HG02623 (cell line): ENCODE results near the gene CROCC.
"Not testable (repeated sequence)": the region's sequence is repeated elsewhere in the genome, so short reads cannot be mapped to it uniquely, and the experiment has no call there.

ENCODE experiments used
- ATAC-seq: cut with Tn5 transposase; IDR thresholded peaks from one replicate; pipeline ENCODE4 v1.9.1; 2021; ENCODE audit warnings: moderate library complexity; ENCODE audit not compliant: unreplicated experiment

Gene CROCC, protein sequence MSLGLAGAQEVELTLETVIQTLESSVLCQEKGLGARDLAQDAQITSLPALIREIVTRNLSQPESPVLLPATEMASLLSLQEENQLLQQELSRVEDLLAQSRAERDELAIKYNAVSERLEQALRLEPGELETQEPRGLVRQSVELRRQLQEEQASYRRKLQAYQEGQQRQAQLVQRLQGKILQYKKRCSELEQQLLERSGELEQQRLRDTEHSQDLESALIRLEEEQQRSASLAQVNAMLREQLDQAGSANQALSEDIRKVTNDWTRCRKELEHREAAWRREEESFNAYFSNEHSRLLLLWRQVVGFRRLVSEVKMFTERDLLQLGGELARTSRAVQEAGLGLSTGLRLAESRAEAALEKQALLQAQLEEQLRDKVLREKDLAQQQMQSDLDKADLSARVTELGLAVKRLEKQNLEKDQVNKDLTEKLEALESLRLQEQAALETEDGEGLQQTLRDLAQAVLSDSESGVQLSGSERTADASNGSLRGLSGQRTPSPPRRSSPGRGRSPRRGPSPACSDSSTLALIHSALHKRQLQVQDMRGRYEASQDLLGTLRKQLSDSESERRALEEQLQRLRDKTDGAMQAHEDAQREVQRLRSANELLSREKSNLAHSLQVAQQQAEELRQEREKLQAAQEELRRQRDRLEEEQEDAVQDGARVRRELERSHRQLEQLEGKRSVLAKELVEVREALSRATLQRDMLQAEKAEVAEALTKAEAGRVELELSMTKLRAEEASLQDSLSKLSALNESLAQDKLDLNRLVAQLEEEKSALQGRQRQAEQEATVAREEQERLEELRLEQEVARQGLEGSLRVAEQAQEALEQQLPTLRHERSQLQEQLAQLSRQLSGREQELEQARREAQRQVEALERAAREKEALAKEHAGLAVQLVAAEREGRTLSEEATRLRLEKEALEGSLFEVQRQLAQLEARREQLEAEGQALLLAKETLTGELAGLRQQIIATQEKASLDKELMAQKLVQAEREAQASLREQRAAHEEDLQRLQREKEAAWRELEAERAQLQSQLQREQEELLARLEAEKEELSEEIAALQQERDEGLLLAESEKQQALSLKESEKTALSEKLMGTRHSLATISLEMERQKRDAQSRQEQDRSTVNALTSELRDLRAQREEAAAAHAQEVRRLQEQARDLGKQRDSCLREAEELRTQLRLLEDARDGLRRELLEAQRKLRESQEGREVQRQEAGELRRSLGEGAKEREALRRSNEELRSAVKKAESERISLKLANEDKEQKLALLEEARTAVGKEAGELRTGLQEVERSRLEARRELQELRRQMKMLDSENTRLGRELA (N-terminal part only)

DNA sequence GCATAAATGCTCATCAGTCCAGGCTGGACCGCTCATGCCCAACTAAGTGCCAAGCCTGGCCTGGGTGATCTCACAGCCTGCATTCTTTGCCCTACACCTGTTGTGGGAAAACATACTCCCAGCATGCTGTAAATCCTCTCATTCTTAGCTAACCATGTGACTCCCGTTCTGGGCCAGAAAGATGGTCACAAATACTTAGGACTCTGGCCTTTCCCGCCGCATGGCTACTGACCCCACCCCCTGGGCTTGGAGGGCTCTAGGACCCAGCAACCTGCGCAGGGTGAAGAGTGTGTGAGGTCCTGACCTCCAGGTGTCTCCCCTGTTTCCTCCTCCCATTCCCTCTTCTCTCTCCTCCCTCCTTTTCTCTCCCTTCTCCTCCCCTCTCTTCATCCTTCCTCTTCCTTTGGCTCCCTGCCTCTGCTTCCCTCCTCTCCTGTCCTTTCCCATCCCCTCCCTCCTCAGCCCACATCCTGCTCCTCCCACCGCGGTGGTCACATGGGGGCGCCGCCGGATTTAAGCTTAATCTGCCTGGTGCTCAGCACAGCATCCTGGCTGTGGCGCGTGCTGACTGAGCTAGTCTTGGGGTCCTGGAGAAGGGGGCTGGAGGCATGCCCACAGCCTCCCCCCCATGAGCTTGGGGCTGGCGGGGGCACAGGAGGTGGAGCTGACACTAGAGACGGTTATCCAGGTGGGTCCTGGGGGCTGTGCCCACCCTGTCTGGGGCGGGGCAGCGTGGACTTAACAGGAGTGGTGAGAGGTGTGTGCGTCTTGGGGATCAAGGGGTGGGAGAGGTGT lies at the start of gene CROCC:
TSS of gene CROCC (plus strand) at position 541 of the 795 bp plus-strand sequence. CDS start at position 629, 88 bp downstream.
- ATAC-seq: no peak

DNA sequence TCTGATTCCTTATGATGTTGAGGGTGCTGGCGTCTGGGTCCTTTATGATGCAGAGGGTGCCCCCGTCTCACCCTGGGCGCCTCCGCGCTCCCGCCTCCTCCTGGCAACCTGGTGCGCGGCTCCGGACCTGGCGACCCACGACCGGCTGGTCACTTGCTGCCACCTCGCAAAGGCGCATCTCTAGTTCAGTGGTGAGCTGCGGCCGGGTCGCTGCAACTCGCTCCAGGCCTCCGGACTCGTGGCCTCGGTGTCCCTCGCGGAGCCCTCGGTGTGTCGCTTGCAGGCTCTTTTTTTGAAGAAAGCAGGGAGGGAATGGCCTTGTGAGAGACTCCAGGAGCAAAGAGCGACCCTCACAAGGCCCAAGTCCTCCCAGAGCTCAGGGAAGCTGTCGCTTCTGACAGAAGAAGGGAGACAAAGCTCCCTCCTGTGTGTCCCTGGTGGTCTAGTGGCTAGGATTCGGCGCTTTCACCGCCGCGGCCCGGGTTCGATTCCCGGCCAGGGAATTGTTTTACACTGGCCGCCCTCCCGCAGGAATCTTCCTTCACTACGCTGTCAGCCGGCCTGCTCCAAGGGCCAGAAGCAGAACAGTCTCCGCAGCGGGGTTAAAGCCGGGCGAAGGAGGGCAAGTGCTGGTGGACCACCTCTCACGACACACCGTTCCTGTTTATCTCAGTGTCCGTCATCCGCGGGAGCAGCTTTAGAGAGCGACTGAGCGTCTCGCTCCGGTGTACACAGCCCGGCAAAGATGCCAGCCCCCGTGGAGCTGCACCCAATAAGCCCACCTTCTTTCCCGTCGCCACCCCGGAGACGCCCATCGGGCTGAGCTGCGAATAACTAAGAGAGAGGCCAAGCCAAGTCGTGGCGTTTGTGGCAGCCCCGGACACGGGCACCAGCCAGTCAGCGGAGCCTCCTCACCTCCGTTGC lies 49.3 kb upstream of the CROCC start:
- ATAC-seq: not testable (repeated sequence)

DNA sequence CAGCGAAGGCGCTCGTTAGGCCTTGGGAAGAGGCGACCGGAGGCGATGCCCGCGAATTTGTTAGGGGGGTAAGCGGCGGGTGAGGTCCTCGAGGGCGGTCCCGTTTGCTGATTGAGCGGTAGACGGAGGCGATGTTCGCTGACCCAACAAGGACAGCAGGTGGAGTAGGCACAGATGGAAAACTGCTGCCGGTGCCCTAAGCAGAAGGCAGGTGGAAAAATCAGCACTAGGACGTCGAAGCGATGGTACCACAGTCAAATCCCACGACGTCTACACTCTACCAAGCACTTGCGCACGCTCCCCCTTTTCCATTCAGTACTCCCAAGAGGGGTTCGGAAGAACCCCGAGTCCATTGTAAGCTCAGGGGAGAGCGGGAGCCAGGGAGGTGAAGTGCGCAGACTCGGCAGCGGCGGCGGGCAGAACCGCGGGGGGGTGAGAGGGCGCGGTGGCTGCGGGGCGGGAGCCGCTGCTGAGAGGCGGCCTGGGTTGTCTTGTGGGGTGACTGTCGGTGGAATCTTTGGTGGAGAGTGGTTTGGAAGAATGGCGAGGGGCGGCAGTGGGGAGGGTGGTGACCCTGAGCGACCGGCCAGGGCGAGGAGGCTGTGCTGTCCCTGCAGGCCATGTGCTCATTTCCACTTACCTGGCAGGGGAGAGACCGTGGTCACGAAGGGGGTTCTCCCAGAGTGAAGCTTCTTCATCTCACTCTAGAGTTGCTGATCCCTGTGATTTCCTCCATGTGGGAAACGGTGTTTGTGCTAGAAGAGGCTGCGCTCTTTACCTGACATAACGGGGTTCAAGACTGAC lies 48.5 kb upstream of the CROCC start:
- not testable (repeated sequence) for ATAC-seq

DNA sequence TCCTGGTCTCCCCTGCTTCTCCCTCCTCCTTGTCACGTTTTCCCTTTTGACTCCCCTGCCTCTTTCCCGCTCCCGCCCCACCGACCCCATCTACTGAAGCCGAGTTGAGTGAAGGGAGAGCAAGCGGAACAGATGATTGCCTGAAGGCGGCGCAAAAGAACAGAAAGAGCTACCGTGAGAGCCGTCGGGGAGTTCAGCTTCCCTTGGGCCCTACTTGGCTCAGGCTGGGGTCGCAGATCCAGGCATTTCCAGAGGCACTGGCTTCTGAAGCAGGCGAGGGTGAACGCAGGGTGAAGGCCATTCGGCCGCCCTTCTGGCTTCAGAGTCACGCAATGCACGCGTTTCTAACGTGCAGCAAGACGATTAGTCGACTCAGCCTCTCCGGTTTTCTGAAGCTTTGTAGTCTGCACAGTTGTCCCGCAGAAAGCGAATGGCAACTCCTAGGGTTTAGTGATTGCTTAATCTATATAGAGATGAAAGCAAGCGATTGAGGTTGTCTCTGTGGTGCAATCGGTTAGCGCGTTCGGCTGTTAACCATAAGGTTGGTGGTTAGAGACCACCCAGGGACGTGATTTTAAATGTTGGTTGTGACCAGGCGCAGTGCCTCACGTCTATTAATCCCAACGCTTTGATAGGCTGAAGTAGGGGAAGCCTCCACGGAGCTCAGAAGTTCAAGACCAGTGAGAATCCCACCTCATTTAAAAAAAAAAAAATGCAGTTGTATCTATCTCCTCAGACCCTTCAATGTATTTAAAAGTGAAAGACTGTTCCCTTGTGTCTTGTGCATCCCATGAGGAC lies 46.6 kb upstream of the CROCC start:
- ATAC-seq: not testable (repeated sequence)

DNA sequence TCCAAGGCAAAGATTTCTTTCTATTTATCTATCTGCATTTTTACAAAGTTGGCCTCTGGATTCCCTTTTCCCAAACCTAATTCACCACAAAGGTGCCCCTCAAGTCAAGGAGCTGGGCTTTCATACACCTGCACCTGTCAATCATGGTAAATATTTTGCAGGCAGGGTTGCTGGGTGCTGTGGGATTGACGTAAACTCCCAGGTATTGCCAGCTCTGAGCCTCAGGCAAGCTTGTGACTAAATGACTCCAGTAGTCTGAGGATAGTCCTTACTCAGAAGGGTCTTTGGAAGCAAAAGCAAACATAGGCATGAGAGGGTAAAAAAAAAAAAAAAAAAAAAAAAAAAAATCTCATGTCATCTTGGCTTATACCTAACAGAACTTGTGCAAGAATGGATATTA lies 40.0 kb upstream of the CROCC start:
- not testable (repeated sequence) for ATAC-seq

DNA sequence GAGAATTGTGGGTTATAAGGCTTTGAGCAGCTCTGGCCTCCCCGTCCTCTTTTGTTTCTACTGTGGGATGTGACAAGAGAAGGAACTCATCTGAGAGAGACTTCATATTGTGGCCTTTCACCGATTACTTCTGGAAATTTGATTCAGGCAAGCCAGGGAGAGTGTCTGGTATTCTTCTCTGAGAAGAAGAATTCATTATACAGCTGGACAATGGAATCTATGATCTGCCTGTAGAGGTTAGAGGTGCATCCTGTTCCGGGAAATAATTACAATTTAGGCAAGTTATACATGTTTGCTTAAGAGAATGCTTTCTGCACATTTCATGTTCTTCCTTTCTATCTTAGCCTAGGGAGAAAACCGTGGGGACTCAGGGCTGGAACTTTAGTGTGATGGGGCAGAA lies 38.7 kb upstream of the CROCC start:
- no peak for ATAC-seq

DNA sequence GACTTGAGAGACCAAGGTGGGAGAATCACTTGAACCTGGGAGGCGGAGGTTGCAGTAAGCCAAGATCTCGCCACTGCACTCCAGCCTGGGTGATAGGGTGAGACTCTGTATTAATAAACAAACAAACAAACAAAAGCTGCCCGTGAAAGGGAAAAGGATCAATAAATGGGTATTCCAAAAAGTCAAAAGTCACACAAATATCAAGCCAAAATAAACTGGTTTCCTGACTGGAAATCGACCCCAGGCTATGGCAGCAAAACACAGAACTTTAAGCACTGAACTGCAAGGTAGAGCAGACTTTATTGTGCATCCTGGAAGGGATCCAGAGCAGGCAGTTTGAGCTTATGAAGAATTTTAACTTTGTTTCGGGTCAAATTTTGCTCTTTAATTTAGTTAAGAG lies 37.2 kb upstream of the CROCC start:
- not testable (repeated sequence) for ATAC-seq

DNA sequence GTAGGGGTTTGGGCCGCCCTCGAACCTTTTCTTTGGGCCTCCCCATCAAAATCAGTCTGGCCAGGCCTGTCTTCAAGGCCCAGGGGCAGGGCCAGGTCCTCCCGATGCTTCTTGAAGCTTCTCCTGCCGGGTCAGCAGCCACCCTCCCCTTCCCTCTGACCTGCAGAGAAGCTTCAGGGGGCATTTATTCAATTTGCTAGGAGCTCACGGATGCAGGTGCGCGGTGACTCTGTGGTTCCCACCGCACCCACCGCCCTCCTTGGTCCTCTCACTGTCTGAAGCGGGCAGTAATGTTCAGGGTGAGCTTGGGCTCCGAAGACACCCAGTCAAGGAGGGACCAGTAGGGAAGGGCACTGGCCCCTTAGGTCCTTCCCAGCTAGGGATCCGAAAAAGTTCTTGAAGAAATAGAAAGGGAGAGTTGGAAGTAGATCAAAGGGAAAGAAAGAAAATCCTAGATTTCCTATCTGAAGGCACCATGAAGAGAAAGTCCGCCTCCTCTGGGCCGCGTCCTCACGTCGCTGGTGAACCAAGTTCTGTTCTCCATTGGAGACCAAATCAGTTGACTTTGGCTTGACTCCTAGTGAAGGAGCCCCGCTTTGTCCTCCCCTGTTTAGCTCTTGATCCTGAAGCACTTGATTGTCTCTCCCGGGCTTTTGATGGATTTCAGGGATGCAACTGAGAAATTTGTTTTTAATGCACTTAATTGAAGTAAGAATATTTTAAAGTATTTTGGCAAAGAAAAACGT lies 34.7 kb upstream of the CROCC start:
- ATAC-seq: no peak

DNA sequence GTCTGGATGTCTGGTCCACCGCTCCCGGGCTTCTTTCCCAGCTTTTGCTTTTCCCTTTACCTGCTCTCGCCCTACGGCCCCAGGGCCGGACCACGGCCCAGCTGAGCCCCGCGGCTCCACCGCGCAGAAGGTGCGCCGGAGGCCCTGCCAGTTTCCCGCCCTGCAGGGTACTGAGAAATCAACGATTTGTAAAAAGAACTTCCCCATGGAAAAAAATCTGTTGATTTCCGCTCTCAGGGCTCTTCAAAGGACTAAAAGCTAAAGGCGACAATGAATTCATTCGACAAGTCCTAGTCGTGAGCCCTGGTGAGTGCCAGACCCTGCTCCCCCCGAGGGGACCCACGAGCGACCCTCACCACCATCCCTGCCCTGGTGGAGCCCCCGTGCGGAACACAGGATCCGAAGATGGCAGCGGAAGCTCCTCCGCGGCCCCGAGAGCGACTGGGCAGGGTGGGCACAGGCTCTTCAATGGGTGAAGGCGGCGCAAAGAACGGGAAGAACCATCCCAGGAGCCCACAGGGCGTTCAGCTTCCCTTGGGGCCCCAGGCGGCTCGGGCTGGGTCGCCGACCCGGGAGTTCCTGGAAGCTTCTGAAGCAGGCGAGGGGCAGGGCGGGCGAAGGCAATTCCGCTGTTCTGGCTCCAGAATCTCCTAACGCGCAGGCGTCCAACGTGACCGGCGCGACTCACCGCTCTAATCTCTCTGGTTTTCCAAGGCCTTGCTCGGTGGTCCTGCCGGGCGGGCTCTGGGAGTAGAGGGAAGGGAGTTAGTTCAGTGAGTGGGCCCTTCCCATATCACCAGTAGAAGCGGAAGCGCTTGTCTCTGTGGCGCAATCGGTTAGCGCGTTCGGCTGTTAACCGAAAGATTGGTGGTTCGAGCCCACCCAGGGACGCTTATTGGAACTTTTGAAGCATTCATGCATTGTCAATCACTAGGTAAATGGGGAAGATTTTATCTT lies 32.6 kb upstream of the CROCC start:
- no peak for ATAC-seq

DNA sequence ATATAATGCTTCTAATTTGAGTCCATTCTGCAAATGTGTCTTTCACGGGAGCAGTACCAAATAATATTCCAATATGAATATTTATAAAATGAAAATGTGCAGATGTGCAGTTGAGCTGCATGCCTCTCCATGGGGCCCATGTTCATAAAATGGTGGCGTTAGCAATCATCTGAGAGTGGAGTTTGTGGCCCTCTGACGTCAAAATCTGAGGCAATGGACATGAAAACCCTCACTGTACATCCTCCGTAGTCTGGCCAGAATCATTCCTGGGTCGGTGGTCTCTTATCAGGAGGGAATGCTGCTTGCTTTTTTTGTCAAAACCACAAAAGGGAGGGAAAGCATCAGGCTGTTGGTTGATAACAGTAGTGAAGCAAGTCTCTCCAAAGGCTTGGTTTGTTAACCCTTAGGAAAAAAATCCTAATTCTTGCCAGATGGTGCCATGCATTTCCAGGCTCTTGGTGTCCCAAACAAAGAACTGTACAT lies 31.2 kb upstream of the CROCC start:
- ATAC-seq: not testable (repeated sequence)

DNA sequence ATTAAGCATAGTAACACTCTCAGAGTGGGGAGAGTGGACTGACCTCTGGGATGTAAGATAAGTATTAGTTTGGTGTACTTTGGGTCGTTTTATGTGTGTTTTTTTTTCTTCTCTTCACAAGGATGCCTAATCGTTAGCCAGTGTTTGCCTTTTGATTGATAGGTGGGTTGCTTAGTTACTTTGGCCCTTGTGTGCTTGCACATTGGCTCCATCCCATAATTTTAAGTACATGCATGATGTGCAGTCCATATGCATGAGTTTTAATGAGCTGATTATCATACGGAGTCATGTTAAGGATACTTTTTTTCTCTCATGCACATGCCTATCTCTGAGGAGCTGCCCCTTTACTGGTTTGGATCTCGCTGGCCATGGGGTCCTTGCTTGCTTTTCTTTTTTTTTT lies 30.7 kb upstream of the CROCC start:
- not testable (repeated sequence) for ATAC-seq

DNA sequence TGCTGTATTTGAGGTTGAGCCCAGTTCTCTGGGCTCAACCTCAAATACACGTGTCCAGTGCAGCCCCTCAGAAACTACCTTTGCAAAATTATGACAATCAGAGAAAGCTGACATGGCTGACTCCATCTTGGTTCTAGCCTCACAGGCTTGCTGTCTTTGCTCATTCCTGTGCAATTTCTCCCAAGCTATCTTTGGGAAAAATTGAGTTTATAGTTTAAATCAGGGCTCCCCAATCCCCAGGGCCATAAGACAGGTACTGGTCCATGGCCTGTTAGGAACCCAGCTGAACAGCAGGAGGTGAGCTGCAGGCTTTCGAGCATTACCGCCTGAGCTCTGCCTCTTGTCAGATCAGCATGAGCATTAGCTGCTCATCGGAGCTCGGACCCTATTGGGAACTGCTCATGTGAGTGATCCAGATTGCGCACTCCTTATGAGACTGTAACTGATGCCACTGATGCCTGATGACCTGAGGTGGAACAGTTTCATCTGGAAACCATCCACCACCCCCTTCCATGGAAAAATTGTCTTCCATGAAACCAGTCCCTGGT lies 28.7 kb upstream of the CROCC start:
- not testable (repeated sequence) for ATAC-seq

DNA sequence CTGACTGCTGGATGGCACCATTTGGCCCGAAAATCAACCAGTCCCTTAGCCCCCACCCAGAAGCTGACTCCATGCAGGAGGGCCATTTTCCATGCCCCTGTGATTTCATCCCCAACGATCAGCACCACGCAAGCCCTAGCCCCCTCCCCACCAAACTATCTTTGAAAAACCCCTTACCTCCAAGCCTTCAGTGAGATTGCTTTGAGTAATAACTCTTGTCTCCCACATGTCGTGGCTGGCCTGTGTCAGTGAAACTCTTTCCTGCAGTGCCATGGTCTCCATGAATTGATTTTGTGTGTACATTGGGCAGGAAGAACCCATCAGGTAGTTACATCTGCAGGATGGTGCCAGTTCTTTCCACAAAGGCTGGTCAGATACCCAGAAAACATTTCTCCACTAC lies 27.9 kb upstream of the CROCC start:
- not testable (repeated sequence) for ATAC-seq

DNA sequence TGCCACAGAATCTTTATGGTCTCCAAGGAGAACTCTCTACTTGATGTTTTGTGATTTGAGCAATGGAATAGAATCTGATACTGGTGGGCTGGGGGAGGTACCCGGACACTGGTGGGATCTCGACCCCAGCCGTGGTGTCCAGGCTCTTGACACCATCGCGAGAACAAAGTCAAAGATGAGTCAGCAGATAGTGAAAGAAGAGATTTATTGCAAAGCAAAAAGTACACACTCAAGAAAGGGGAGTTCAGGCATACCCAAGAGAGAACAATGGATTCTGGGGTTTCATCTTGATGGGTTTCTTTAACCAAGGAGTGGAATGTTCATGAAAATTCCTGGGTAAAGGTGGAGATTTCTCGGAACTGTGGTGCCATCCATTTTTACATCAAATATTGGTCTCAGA lies 27.4 kb upstream of the CROCC start:
- not testable (repeated sequence) for ATAC-seq

DNA sequence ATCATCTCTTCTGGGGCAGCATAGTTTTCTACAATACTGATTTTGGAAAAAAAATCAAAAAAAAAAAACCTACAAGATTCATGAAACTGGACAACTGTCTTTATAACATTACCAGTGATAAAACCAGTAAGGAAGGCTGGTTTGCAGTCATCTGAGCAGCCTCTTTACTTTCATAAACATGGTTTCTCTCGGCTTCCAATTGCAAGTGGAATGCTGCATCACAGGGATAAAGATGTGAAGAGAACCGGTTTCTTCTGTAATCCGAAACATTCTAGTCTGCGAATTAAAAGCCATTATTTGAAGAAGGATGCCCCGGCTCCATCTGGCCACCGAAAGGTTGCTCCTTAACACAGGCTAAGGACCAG lies 26.5 kb upstream of the CROCC start:
- not testable (repeated sequence) for ATAC-seq
